Measurements from ENCODE around the gene PHOSPHO1. TPM values are rescaled to one million over a fixed set of nuclear protein-coding genes. Genes with fewer than 3 reads are reported as not detected.

PHOSPHO1 gene
- total RNA-seq, 2 experiments from 2014 or later: not detected

GRCh38 chr17:49213399-49213798 is 17.2 kb downstream of the PHOSPHO1 start:
- peaks cover 5% of the 10 kb centered on the region; the same call in 1 of the 2 replicates for H4K20me1 ChIP-seq (ENCODE audit: insufficient read depth, low read length)
- H3K4me3 ChIP-seq (ENCODE audit: low read depth, low read length, poor library complexity, severe bottlenecking): peak overlapping the region; percentile 82
- no peaks in the 10 kb centered on the region for H3K9me2 ChIP-seq (ENCODE audit: insufficient read depth, low read length)
- H2AFZ ChIP-seq (ENCODE audit: low read length): no peak overlapping the region
- ChIA-PET CTCF (ENCODE audit: unreplicated experiment) (interaction anchor here (0.6 kb wide), 1 partner anchor 17 kb away, joined by 3 read pairs; no protein-coding TSS in a partner anchor), POLR2A (interaction anchor here (0.7 to 6.5 kb wide), 3 partner anchors 20 to 189 kb away, joined by 3 to 45 read pairs (median 4); no protein-coding TSS in a partner anchor)
- intact Hi-C loops (cut with micrococcal nuclease; ENCODE audit: unreplicated experiment): loop anchor here (10.0 kb wide), 2 partner anchors 461 to 531 kb away; partner anchors contain the start of gene SPOP
- no peak for TF ChIP-seq EZH2phosphoT487 (IDR thresholded peaks at IDR 0.05; ENCODE audit: borderline replicate concordance, low read depth, low read length)
- TF ChIP-seq, protein P1, sequence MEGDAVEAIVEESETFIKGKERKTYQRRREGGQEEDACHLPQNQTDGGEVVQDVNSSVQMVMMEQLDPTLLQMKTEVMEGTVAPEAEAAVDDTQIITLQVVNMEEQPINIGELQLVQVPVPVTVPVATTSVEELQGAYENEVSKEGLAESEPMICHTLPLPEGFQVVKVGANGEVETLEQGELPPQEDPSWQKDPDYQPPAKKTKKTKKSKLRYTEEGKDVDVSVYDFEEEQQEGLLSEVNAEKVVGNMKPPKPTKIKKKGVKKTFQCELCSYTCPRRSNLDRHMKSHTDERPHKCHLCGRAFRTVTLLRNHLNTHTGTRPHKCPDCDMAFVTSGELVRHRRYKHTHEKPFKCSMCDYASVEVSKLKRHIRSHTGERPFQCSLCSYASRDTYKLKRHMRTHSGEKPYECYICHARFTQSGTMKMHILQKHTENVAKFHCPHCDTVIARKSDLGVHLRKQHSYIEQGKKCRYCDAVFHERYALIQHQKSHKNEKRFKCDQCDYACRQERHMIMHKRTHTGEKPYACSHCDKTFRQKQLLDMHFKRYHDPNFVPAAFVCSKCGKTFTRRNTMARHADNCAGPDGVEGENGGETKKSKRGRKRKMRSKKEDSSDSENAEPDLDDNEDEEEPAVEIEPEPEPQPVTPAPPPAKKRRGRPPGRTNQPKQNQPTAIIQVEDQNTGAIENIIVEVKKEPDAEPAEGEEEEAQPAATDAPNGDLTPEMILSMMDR (conservative IDR thresholded peaks at IDR 0.05; ENCODE audit: low read length): no peak
- no TSS peak for BruUV-seq (replicated peaks)
- peak overlapping the region; percentile 95 for H3K4me2 ChIP-seq (ENCODE audit: low read length)
- H3K79me2 ChIP-seq (ENCODE audit: insufficient read depth, low read depth, low read length): peaks cover 63% of the 10 kb centered on the region
- no peaks in the 10 kb centered on the region for H3K9me3 ChIP-seq (ENCODE audit: low read length)
- peaks cover 82% of the 10 kb centered on the region for H3K4me1 ChIP-seq (ENCODE audit: insufficient read depth, low read length, poor library complexity, severe bottlenecking)
- peak overlapping the region; percentile 92 for H3K27ac ChIP-seq (ENCODE audit: low read depth, low read length, poor library complexity, severe bottlenecking)
- peaks cover 37% of the 10 kb centered on the region for H3K36me3 ChIP-seq (ENCODE audit: insufficient read depth, low read length)
- DNase-seq (ENCODE audit: low spot score): peak; percentile 83

DNA sequence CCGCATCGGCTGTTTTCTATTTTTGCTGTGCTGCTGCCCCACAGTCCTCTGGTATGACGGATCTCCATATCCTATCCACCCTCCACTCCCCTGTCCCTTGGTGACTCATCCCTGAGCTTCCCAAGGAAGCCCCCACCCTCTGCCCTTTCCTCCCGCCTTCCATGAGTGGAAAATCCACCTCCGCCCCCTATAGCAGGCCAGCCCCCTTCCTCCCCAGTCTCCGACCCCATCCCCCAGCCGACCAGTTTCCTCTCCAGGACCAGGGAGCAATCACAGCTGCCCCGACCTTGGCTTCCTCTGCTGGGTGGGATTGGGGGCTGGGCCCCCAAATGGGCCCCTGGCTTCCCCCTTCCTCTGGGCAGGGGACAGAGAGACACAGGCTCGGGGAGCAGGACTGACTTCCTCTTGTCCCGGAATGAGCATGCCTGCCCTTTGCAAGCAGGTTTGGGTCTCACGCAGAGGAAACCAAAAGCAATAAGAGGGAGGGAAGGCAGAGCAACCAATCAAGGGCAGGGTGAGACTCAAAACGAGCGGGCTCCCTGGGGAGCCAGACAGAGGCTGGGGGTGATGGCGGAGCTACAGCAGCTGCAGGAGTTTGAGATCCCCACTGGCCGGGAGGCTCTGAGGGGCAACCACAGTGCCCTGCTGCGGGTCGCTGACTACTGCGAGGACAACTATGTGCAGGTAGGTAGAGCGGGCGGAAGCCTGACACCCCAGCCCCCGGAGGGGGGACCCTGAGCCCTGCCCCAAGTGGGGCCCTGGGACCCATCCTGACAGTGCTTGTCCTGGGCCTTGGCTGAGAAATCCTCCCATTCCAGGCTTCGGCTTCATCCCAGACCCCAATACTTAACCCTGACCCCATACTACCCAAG is 20.2 kb downstream of the PHOSPHO1 start, which contains the start of the genes ABI3 and GNGT2:
TSS of gene ABI3 (plus strand) at position 550 of the 872 bp plus-strand sequence. CDS start at position 568, 18 bp downstream.
TSS of gene GNGT2 (minus strand) at position 417 of the 872 bp plus-strand sequence. CDS start 3,152 bp downstream, outside the sequence.
- Histone ChIP-seq H3K36me3 (ENCODE audit: insufficient read depth, low read length) (peaks cover 13% of the 10 kb centered on the region; the same call in 1 of the 2 replicates), H2AFZ (ENCODE audit: low read length) (peak within 1 kb of the TSS; percentile 33; the same call in 1 of the 2 replicates), H3K4me3 (ENCODE audit: low read depth, low read length, poor library complexity, severe bottlenecking) (peak within 1 kb of the TSS; percentile 82), H3K4me2 (ENCODE audit: low read length) (peak within 1 kb of the TSS; percentile 95), H3K9me2 (ENCODE audit: insufficient read depth, low read length) (no peaks in the 10 kb centered on the region), H3K4me1 (ENCODE audit: insufficient read depth, low read length, poor library complexity, severe bottlenecking) (peaks cover 52% of the 10 kb centered on the region), H3K9me3 (ENCODE audit: low read length) (no peaks in the 10 kb centered on the region), H4K20me1 (ENCODE audit: insufficient read depth, low read length) (peaks cover 5% of the 10 kb centered on the region; the same call in 1 of the 2 replicates), H3K79me2 (ENCODE audit: insufficient read depth, low read depth, low read length) (peaks cover 53% of the 10 kb centered on the region), H3K27ac (ENCODE audit: low read depth, low read length, poor library complexity, severe bottlenecking) (peak within 1 kb of the TSS; percentile 92)
- DNase-seq (ENCODE audit: low spot score): peak; percentile 94
- intact Hi-C loops (cut with micrococcal nuclease; ENCODE audit: unreplicated experiment): loop anchor here (1.0 to 10.0 kb wide), 3 partner anchors 18 to 534 kb away; partner anchors contain the start of gene SPOP
- ChIA-PET CTCF (ENCODE audit: unreplicated experiment) (interaction anchor here (0.6 kb wide), 1 partner anchor 34 kb away, joined by 14 read pairs; no protein-coding TSS in a partner anchor), POLR2A (interaction anchor here (0.7 to 6.5 kb wide), 4 partner anchors 10 to 149 kb away, joined by 3 to 45 read pairs (median 3); no protein-coding TSS in a partner anchor)
- TF ChIP-seq EZH2phosphoT487 (IDR thresholded peaks at IDR 0.05; ENCODE audit: borderline replicate concordance, low read depth, low read length): no peak
- TF ChIP-seq, protein P1 (conservative IDR thresholded peaks at IDR 0.05; ENCODE audit: low read length): no peak
- no TSS peak for BruUV-seq (replicated peaks)
